ENCODE data around the gene SCUBE2.

Gene SCUBE2

GRCh38 chr11:9089636-9090035 is 1.8 kb downstream of the SCUBE2 start:
- H3K36me3 ChIP-seq (ENCODE audit: insufficient read depth, low read length) = no peaks in the 10 kb centered on the region
- H3K4me3 ChIP-seq (ENCODE audit: low read length) = no peak overlapping the region
- H3K9me3 ChIP-seq (ENCODE audit: insufficient read depth, low read depth, low read length) = no peaks in the 10 kb centered on the region
- H3K9ac ChIP-seq (ENCODE audit: low read depth, low read length) = no peak overlapping the region
- no peak overlapping the region for H3K27ac ChIP-seq (ENCODE audit: low read depth, low read length)
- 69% methylated on average over 6 of the region's 6 CpGs for WGBS
- peaks cover 7% of the 10 kb centered on the region; the same call in 1 of the 2 replicates for H3K4me1 ChIP-seq (ENCODE audit: insufficient read depth, low read length)
- H3K27me3 ChIP-seq (ENCODE audit: insufficient read depth, low read length) = peaks cover 47% of the 10 kb centered on the region

GRCh38 chr11:9089061-9089460 is 2.3 kb downstream of the SCUBE2 start:
- H3K27me3 ChIP-seq (ENCODE audit: insufficient read depth, low read length) = peaks cover 47% of the 10 kb centered on the region
- H3K9ac ChIP-seq (ENCODE audit: low read depth, low read length) = no peak overlapping the region
- no peaks in the 10 kb centered on the region for H3K36me3 ChIP-seq (ENCODE audit: insufficient read depth, low read length)
- H3K27ac ChIP-seq (ENCODE audit: low read depth, low read length) = no peak overlapping the region
- no peaks in the 10 kb centered on the region for H3K9me3 ChIP-seq (ENCODE audit: insufficient read depth, low read depth, low read length)
- H3K4me1 ChIP-seq (ENCODE audit: insufficient read depth, low read length) = peaks cover 7% of the 10 kb centered on the region; the same call in 1 of the 2 replicates
- 93% methylated on average over 3 of the region's 3 CpGs for WGBS
- no peak overlapping the region for H3K4me3 ChIP-seq (ENCODE audit: low read length)

GRCh38 chr11:9082575-9082974 is 8.8 kb downstream of the SCUBE2 start:
- Histone ChIP-seq H3K27me3 (ENCODE audit: insufficient read depth, low read length) (no peaks in the 10 kb centered on the region), H3K4me3 (ENCODE audit: low read length) (no peak overlapping the region), H3K27ac (ENCODE audit: low read depth, low read length) (no peak overlapping the region), H3K4me1 (ENCODE audit: insufficient read depth, low read length) (no peaks in the 10 kb centered on the region), H3K36me3 (ENCODE audit: insufficient read depth, low read length) (no peaks in the 10 kb centered on the region), H3K9ac (ENCODE audit: low read depth, low read length) (no peak overlapping the region), H3K9me3 (ENCODE audit: insufficient read depth, low read depth, low read length) (no peaks in the 10 kb centered on the region)
- WGBS = 96% methylated on average over 3 of the region's 4 CpGs

GRCh38 chr11:9081153-9081552 is 10.2 kb downstream of the SCUBE2 start:
- H3K4me1 ChIP-seq (ENCODE audit: insufficient read depth, low read length) = no peaks in the 10 kb centered on the region
- no peaks in the 10 kb centered on the region for H3K27me3 ChIP-seq (ENCODE audit: insufficient read depth, low read length)

GRCh38 chr11:9078113-9079086 is 13.0 kb downstream of the SCUBE2 start:
- no peaks in the 10 kb centered on the region for H3K4me1 ChIP-seq (ENCODE audit: insufficient read depth, low read length)
- WGBS = 83% methylated on average over 5 of the region's 5 CpGs

More at GRCh38 chr11:9081153-9081552, 10.2 kb downstream of the SCUBE2 start:
- Histone ChIP-seq H3K36me3 (ENCODE audit: insufficient read depth, low read length) (no peaks in the 10 kb centered on the region), H3K9ac (ENCODE audit: low read depth, low read length) (no peak overlapping the region), H3K4me3 (ENCODE audit: low read length) (no peak overlapping the region), H3K9me3 (ENCODE audit: insufficient read depth, low read depth, low read length) (no peaks in the 10 kb centered on the region), H3K27ac (ENCODE audit: low read depth, low read length) (no peak overlapping the region)
- 89% methylated on average over 1 of the region's 1 CpG for WGBS

GRCh38 chr11:9077164-9077563 is 14.2 kb downstream of the SCUBE2 start:
- H3K4me3 ChIP-seq (ENCODE audit: low read length) = no peak overlapping the region
- WGBS = 93% methylated on average over 2 of the region's 2 CpGs

More at GRCh38 chr11:9078113-9079086, 13.0 kb downstream of the SCUBE2 start:
- Histone ChIP-seq H3K4me3 (ENCODE audit: low read length) (no peak overlapping the region), H3K9ac (ENCODE audit: low read depth, low read length) (no peak overlapping the region), H3K9me3 (ENCODE audit: insufficient read depth, low read depth, low read length) (no peaks in the 10 kb centered on the region), H3K27me3 (ENCODE audit: insufficient read depth, low read length) (no peaks in the 10 kb centered on the region), H3K36me3 (ENCODE audit: insufficient read depth, low read length) (no peaks in the 10 kb centered on the region), H3K27ac (ENCODE audit: low read depth, low read length) (no peak overlapping the region)

GRCh38 chr11:9076661-9077060 is 14.7 kb downstream of the SCUBE2 start:
- H3K27me3 ChIP-seq (ENCODE audit: insufficient read depth, low read length) = no peaks in the 10 kb centered on the region
- no peak overlapping the region for H3K27ac ChIP-seq (ENCODE audit: low read depth, low read length)
- H3K9me3 ChIP-seq (ENCODE audit: insufficient read depth, low read depth, low read length) = no peaks in the 10 kb centered on the region
- H3K9ac ChIP-seq (ENCODE audit: low read depth, low read length) = no peak overlapping the region
- H3K4me3 ChIP-seq (ENCODE audit: low read length) = no peak overlapping the region
- 0 out of 2 replicates have a peak, but pooled peaks cover under 1% of the 10 kb centered on the region for H3K4me1 ChIP-seq (ENCODE audit: insufficient read depth, low read length)
- H3K36me3 ChIP-seq (ENCODE audit: insufficient read depth, low read length) = no peaks in the 10 kb centered on the region
- 92% methylated on average over 2 of the region's 3 CpGs for WGBS

More at GRCh38 chr11:9077164-9077563, 14.2 kb downstream of the SCUBE2 start:
- H3K27me3 ChIP-seq (ENCODE audit: insufficient read depth, low read length) = no peaks in the 10 kb centered on the region
- H3K36me3 ChIP-seq (ENCODE audit: insufficient read depth, low read length) = no peaks in the 10 kb centered on the region
- no peaks in the 10 kb centered on the region for H3K9me3 ChIP-seq (ENCODE audit: insufficient read depth, low read depth, low read length)
- no peak overlapping the region for H3K27ac ChIP-seq (ENCODE audit: low read depth, low read length)
- no peak overlapping the region for H3K9ac ChIP-seq (ENCODE audit: low read depth, low read length)
- H3K4me1 ChIP-seq (ENCODE audit: insufficient read depth, low read length) = no peaks in the 10 kb centered on the region

- no peak overlapping the region for H3K9ac ChIP-seq (ENCODE audit: low read depth, low read length)
- H3K4me1 ChIP-seq (ENCODE audit: insufficient read depth, low read length) = 0 out of 2 replicates have a peak, but pooled peaks cover 6% of the 10 kb centered on the region
- no peaks in the 10 kb centered on the region for H3K36me3 ChIP-seq (ENCODE audit: insufficient read depth, low read length)
- WGBS = 87% methylated on average over 3 of the region's 3 CpGs
- no peaks in the 10 kb centered on the region for H3K9me3 ChIP-seq (ENCODE audit: insufficient read depth, low read depth, low read length)
- H3K27ac ChIP-seq (ENCODE audit: low read depth, low read length) = no peak overlapping the region
- no peaks in the 10 kb centered on the region for H3K27me3 ChIP-seq (ENCODE audit: insufficient read depth, low read length)
- no peak overlapping the region for H3K4me3 ChIP-seq (ENCODE audit: low read length)
Observed at GRCh38 chr11:9076046-9076445, 15.4 kb downstream of the SCUBE2 start.

- WGBS = 97% methylated on average over 4 of the region's 4 CpGs
Observed at GRCh38 chr11:9075556-9075955, 15.8 kb downstream of the SCUBE2 start.

GRCh38 chr11:9074338-9075029 is 16.9 kb downstream of the SCUBE2 start:
- Histone ChIP-seq H3K4me3 (ENCODE audit: low read length) (no peak overlapping the region), H3K4me1 (ENCODE audit: insufficient read depth, low read length) (0 out of 2 replicates have a peak, but pooled peaks cover 6% of the 10 kb centered on the region), H3K9ac (ENCODE audit: low read depth, low read length) (no peak overlapping the region), H3K36me3 (ENCODE audit: insufficient read depth, low read length) (no peaks in the 10 kb centered on the region), H3K27ac (ENCODE audit: low read depth, low read length) (no peak overlapping the region), H3K9me3 (ENCODE audit: insufficient read depth, low read depth, low read length) (no peaks in the 10 kb centered on the region), H3K27me3 (ENCODE audit: insufficient read depth, low read length) (no peaks in the 10 kb centered on the region)
- 85% methylated on average over 15 of the region's 15 CpGs for WGBS

More at GRCh38 chr11:9075556-9075955, 15.8 kb downstream of the SCUBE2 start:
- no peak overlapping the region for H3K9ac ChIP-seq (ENCODE audit: low read depth, low read length)
- no peaks in the 10 kb centered on the region for H3K36me3 ChIP-seq (ENCODE audit: insufficient read depth, low read length)
- H3K4me3 ChIP-seq (ENCODE audit: low read length) = no peak overlapping the region
- H3K4me1 ChIP-seq (ENCODE audit: insufficient read depth, low read length) = 0 out of 2 replicates have a peak, but pooled peaks cover 6% of the 10 kb centered on the region
- H3K9me3 ChIP-seq (ENCODE audit: insufficient read depth, low read depth, low read length) = no peaks in the 10 kb centered on the region
- no peaks in the 10 kb centered on the region for H3K27me3 ChIP-seq (ENCODE audit: insufficient read depth, low read length)
- no peak overlapping the region for H3K27ac ChIP-seq (ENCODE audit: low read depth, low read length)

Data from HUES64 (cell line).